Erythroblast (primary cell): ENCODE measurements around the gene LCN2.

Experiments
- GATA1 ChIP-seq: IDR thresholded peaks from 2 replicates; pipeline ENCODE4 v1.6.1; 2011; ENCODE audit warnings: low read depth, mild to moderate bottlenecking, control low read depth, low read length, moderate library complexity
- POLR2A ChIP-seq: IDR thresholded peaks from 2 replicates; pipeline ENCODE4 v1.6.1; 2011; ENCODE audit warnings: mild to moderate bottlenecking, low read length

GRCh38 chr9:128180447-128180846, 31.2 kb downstream of the LCN2 start:
- TF ChIP-seq POLR2A: no peak
- no peak for TF ChIP-seq GATA1
